ENCODE results near the gene FMO1.

The FMO1 gene

DNA sequence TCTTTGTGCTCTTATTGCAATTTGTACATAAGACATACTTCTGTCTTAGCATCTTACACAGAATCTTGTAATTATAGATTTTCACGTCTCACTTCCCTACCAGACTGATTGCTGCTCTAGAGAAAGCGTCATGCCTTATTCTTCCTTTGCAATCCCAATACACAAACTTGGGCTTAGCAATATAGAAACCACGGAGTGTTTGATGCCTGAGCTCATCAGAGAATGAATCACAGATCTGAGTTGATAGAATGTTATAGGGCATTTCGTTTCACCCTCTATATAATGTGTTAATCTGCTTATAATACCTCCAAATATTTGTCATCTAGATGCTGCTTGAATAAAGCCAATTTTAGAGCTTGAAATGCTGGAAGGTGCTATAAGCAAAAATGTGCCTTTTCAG lies 6.6 kb downstream of the FMO1 start (continued):
- TF ChIP-seq, protein P1, sequence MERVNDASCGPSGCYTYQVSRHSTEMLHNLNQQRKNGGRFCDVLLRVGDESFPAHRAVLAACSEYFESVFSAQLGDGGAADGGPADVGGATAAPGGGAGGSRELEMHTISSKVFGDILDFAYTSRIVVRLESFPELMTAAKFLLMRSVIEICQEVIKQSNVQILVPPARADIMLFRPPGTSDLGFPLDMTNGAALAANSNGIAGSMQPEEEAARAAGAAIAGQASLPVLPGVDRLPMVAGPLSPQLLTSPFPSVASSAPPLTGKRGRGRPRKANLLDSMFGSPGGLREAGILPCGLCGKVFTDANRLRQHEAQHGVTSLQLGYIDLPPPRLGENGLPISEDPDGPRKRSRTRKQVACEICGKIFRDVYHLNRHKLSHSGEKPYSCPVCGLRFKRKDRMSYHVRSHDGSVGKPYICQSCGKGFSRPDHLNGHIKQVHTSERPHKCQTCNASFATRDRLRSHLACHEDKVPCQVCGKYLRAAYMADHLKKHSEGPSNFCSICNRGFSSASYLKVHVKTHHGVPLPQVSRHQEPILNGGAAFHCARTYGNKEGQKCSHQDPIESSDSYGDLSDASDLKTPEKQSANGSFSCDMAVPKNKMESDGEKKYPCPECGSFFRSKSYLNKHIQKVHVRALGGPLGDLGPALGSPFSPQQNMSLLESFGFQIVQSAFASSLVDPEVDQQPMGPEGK (CRISPR knock-in tag; IDR thresholded peaks at IDR 0.05; ENCODE audit: borderline replicate concordance) = no peak
- TF ChIP-seq ARNTL (CRISPR knock-in tag; IDR thresholded peaks at IDR 0.05; ENCODE audit: borderline replicate concordance, low read depth) (no peak), ZC3H10 (CRISPR knock-in tag; IDR thresholded peaks at IDR 0.05) (no peak)

DNA sequence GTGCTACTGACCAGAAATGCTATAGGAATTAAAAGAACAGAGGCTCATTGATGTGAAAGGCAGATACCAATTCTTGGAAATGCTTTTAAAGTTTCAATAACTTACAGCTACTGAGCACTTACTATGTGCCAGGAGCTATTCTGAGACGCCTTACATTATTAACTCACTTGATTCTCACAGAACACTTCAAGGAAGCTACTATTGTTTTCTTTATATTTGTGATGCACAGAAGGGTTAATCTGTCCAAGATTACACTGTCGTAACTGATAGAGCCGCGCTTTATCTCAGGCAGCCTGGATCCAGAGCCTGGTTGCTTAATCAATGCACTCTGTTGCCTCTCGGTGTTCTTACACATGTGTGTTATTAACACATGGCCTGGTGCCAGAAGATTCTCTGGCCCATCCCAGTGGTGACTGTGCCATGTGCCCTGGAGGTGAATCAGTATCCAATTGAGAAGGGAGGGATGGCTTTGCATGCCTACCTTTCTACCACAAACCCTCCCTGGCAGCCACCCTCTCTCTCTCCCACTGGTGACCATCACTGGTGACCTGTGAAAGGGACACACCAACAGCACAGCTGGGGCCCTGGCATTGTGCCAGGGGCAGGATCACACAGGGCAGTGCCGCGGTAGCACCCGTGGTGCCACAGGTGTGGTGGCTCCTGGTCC lies 8.8 kb downstream of the FMO1 start:
- no peak for TF ChIP-seq ESRRG (CRISPR knock-in tag; IDR thresholded peaks at IDR 0.05)
- no peak for TF ChIP-seq PPARA (CRISPR knock-in tag; IDR thresholded peaks at IDR 0.05; ENCODE audit: borderline replicate concordance)
- TF ChIP-seq, protein P2, sequence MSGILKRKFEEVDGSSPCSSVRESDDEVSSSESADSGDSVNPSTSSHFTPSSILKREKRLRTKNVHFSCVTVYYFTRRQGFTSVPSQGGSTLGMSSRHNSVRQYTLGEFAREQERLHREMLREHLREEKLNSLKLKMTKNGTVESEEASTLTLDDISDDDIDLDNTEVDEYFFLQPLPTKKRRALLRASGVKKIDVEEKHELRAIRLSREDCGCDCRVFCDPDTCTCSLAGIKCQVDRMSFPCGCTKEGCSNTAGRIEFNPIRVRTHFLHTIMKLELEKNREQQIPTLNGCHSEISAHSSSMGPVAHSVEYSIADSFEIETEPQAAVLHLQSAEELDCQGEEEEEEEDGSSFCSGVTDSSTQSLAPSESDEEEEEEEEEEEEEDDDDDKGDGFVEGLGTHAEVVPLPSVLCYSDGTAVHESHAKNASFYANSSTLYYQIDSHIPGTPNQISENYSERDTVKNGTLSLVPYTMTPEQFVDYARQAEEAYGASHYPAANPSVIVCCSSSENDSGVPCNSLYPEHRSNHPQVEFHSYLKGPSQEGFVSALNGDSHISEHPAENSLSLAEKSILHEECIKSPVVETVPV (CRISPR knock-in tag; IDR thresholded peaks at IDR 0.05) = no peak
- TF ChIP-seq BACH2 (CRISPR knock-in tag; IDR thresholded peaks at IDR 0.05; ENCODE audit: borderline replicate concordance) = no peak
- TF ChIP-seq, protein P3, sequence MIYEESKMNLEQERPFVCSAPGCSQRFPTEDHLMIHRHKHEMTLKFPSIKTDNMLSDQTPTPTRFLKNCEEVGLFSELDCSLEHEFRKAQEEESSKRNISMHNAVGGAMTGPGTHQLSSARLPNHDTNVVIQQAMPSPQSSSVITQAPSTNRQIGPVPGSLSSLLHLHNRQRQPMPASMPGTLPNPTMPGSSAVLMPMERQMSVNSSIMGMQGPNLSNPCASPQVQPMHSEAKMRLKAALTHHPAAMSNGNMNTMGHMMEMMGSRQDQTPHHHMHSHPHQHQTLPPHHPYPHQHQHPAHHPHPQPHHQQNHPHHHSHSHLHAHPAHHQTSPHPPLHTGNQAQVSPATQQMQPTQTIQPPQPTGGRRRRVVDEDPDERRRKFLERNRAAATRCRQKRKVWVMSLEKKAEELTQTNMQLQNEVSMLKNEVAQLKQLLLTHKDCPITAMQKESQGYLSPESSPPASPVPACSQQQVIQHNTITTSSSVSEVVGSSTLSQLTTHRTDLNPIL (CRISPR knock-in tag; IDR thresholded peaks at IDR 0.05; ENCODE audit: low read depth) = no peak
- TF ChIP-seq ZNF8 (CRISPR knock-in tag; IDR thresholded peaks at IDR 0.05) = no peak
- no peak for TF ChIP-seq TOX (CRISPR knock-in tag; IDR thresholded peaks at IDR 0.05; ENCODE audit: borderline replicate concordance)
- TF ChIP-seq SNAI2 (CRISPR knock-in tag; IDR thresholded peaks at IDR 0.05) = no peak
- TF ChIP-seq ZC3H10 (CRISPR knock-in tag; IDR thresholded peaks at IDR 0.05) = no peak
- TF ChIP-seq ISL1 (CRISPR knock-in tag; IDR thresholded peaks at IDR 0.05) = no peak
- peak; percentile 59 for ATAC-seq

DNA sequence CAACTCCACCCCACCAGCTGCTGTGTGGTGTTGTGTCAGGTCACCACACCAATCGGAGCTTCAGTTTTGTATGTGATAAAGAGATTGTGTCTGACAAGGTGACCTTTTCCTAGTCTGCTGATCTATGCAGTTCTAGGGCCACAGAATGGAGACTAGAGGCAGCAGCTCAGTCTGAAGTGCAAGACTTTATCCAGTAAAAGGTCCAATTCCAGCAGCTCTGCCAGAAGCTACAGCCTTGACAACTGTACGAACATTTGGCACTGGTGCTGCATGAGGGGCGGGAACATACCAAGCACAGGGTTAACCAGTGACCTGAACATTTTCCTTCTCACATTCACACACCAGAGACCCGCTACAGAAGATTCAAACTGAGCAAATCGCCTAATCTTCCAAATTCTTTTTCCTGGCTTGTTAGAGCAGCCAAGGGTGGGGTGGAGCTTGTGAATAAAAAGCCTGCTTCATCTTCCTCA lies 9.3 kb downstream of the FMO1 start:
- ATAC-seq = no peak
- TF ChIP-seq RARB (CRISPR knock-in tag; IDR thresholded peaks at IDR 0.05) (no peak), PPARA (CRISPR knock-in tag; IDR thresholded peaks at IDR 0.05; ENCODE audit: borderline replicate concordance) (no peak), GLIS3 (CRISPR knock-in tag; IDR thresholded peaks at IDR 0.05) (no peak), ISL1 (CRISPR knock-in tag; IDR thresholded peaks at IDR 0.05) (no peak), ARNTL (CRISPR knock-in tag; IDR thresholded peaks at IDR 0.05; ENCODE audit: borderline replicate concordance, low read depth) (no peak), ZNF70 (CRISPR knock-in tag; IDR thresholded peaks at IDR 0.05) (no peak)
- TF ChIP-seq, protein P4, sequence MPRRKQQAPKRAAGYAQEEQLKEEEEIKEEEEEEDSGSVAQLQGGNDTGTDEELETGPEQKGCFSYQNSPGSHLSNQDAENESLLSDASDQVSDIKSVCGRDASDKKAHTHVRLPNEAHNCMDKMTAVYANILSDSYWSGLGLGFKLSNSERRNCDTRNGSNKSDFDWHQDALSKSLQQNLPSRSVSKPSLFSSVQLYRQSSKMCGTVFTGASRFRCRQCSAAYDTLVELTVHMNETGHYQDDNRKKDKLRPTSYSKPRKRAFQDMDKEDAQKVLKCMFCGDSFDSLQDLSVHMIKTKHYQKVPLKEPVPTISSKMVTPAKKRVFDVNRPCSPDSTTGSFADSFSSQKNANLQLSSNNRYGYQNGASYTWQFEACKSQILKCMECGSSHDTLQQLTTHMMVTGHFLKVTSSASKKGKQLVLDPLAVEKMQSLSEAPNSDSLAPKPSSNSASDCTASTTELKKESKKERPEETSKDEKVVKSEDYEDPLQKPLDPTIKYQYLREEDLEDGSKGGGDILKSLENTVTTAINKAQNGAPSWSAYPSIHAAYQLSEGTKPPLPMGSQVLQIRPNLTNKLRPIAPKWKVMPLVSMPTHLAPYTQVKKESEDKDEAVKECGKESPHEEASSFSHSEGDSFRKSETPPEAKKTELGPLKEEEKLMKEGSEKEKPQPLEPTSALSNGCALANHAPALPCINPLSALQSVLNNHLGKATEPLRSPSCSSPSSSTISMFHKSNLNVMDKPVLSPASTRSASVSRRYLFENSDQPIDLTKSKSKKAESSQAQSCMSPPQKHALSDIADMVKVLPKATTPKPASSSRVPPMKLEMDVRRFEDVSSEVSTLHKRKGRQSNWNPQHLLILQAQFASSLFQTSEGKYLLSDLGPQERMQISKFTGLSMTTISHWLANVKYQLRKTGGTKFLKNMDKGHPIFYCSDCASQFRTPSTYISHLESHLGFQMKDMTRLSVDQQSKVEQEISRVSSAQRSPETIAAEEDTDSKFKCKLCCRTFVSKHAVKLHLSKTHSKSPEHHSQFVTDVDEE (CRISPR knock-in tag; IDR thresholded peaks at IDR 0.05) = no peak
- TF ChIP-seq, protein P5, sequence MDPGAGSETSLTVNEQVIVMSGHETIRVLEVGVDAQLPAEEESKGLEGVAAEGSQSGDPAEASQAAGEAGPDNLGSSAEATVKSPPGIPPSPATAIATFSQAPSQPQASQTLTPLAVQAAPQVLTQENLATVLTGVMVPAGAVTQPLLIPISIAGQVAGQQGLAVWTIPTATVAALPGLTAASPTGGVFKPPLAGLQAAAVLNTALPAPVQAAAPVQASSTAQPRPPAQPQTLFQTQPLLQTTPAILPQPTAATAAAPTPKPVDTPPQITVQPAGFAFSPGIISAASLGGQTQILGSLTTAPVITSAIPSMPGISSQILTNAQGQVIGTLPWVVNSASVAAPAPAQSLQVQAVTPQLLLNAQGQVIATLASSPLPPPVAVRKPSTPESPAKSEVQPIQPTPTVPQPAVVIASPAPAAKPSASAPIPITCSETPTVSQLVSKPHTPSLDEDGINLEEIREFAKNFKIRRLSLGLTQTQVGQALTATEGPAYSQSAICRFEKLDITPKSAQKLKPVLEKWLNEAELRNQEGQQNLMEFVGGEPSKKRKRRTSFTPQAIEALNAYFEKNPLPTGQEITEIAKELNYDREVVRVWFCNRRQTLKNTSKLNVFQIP (CRISPR knock-in tag; IDR thresholded peaks at IDR 0.05; ENCODE audit: borderline replicate concordance, low read depth) = no peak

DNA sequence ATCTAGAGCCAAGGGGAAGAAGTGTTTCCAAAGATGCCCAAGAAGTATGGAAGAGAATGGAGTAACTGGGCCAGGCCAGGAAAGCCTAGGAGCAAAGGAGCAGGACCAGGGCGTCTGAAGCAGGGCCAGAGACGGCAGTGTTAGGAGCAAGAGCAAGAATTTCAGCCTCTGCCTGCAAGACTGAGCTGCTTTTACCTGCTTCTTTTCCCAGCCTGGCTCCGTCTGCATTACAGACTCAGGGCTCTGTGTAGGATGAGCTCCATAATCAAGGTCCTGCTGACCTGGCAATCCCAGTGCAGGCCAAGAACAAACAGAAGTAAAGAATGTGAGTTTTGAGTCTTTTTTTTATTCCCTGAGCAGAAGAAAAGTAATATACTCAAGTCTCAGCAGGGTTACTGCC lies 10.1 kb downstream of the FMO1 start:
- no peak for ATAC-seq
- TF ChIP-seq, protein P3 (CRISPR knock-in tag; IDR thresholded peaks at IDR 0.05; ENCODE audit: low read depth) = no peak
- no peak for TF ChIP-seq ZFP30 (CRISPR knock-in tag; IDR thresholded peaks at IDR 0.05)
- TF ChIP-seq BACH2 (CRISPR knock-in tag; IDR thresholded peaks at IDR 0.05; ENCODE audit: borderline replicate concordance) = no peak
- TF ChIP-seq, protein P2 (CRISPR knock-in tag; IDR thresholded peaks at IDR 0.05) = no peak
- TF ChIP-seq, protein P4 (CRISPR knock-in tag; IDR thresholded peaks at IDR 0.05) = no peak
- TF ChIP-seq ESRRG (CRISPR knock-in tag; IDR thresholded peaks at IDR 0.05) = no peak
- TF ChIP-seq ZNF565 (CRISPR knock-in tag; conservative IDR thresholded peaks at IDR 0.05; ENCODE audit: low read depth) = no peak
- no peak for TF ChIP-seq ZC3H10 (CRISPR knock-in tag; IDR thresholded peaks at IDR 0.05)
- no peak for TF ChIP-seq GLIS3 (CRISPR knock-in tag; IDR thresholded peaks at IDR 0.05)
- no peak for TF ChIP-seq ZNF70 (CRISPR knock-in tag; IDR thresholded peaks at IDR 0.05)
